Measurements from ENCODE around the gene NIPAL3. TPM values are rescaled to one million over a fixed set of nuclear protein-coding genes. Genes with fewer than 3 reads are reported as not detected.

The NIPAL3 gene
- total and polyA plus RNA-seq, 2 donors (not counting 3 experiments of a cell fraction or from before 2014, with no cell fraction given) = 15.5 to 16.0 TPM

GRCh38 chr1:24500448-24501048, 84.9 kb downstream of the NIPAL3 start:
- no peak overlapping the region for H3K4me3 ChIP-seq (replicated peaks in 1 of 3; ENCODE audit: insufficient read depth in 1 of 3, low read depth in 1 of 3, low read length in 3 of 3)
- dilution Hi-C loops (cut with MboI; ENCODE audit: extremely low pct_ligation_motif_present, low sequenced_read_pairs) (no loop called here), intact Hi-C loops (cut with micrococcal nuclease) (loop anchor here (5.0 kb wide), 1 partner anchor 83 kb away; the partner anchor contains the start of gene NIPAL3)
- POLR2A ChIA-PET = no interaction called here
- CTCF ChIA-PET = no interaction called here
- no peak overlapping the region for H3K27ac ChIP-seq (ENCODE audit: insufficient read depth, low read depth, low read length)
- no peak overlapping the region for H3K4me2 ChIP-seq (ENCODE audit: insufficient read depth, low read length)
- BruUV-seq (replicated peaks) = no TSS peak
- H3K4me1 ChIP-seq (ENCODE audit: control insufficient read depth, extremely low read depth, insufficient read depth, low read length) = peaks cover 5% of the 10 kb centered on the region
- no peaks in the 10 kb centered on the region for H3K9me3 ChIP-seq (replicated peaks; ENCODE audit: control insufficient read depth, insufficient read depth, low read length)
- FAIRE-seq (no peak), DNase-seq (ENCODE audit: low read depth, low spot score) (no peak)
- no peaks in the 10 kb centered on the region for H3K79me2 ChIP-seq (ENCODE audit: control insufficient read depth, insufficient read depth, low read length)
- no peaks in the 10 kb centered on the region for H3K36me3 ChIP-seq (ENCODE audit: control insufficient read depth in 2 of 2, extremely low read depth in 1 of 2, insufficient read depth in 2 of 2, low read length in 2 of 2)
- TF ChIP-seq POLR2A (IDR thresholded peaks at IDR 0.05; ENCODE audit: low read depth, low read length) = no peak
- no peak for TF ChIP-seq POLR2AphosphoS5 (IDR thresholded peaks at IDR 0.05; ENCODE audit: insufficient read depth, low read depth, low read length)
- TF ChIP-seq CTCF (IDR thresholded peaks at IDR 0.05; ENCODE audit: extremely low read depth in 1 of 2, insufficient read depth in 1 of 2, low read depth in 1 of 2, low read length in 2 of 2) = no peak
- TF ChIP-seq JUN (IDR thresholded peaks at IDR 0.05; ENCODE audit: borderline replicate concordance, insufficient read depth, insufficient read length, low read depth) = no peak
- TF ChIP-seq MAX (IDR thresholded peaks at IDR 0.05; ENCODE audit: insufficient read depth, insufficient read length) = no peak
- TF ChIP-seq MYC (IDR thresholded peaks at IDR 0.05; ENCODE audit: low read depth, low read length) = no peak
- TF ChIP-seq EZH2 (IDR thresholded peaks at IDR 0.05; ENCODE audit: borderline replicate concordance, low read depth, low read length, severe bottlenecking) = no peak
- TF ChIP-seq GATA2 (IDR thresholded peaks at IDR 0.05; ENCODE audit: insufficient read depth, insufficient read length, low read depth, low read length) = no peak
- no peaks in the 10 kb centered on the region for H3K9me1 ChIP-seq (replicated peaks; ENCODE audit: control insufficient read depth, extremely low read depth, insufficient read depth, low read length)
- no peak overlapping the region for H3K9ac ChIP-seq (replicated peaks; ENCODE audit: extremely low read depth, insufficient read depth, low read length)
- H2AFZ ChIP-seq (ENCODE audit: low read depth, low read length) = no peak overlapping the region
- H4K20me1 ChIP-seq (replicated peaks; ENCODE audit: control insufficient read depth, extremely low read depth, insufficient read depth, low read length) = no peaks in the 10 kb centered on the region
- H3K27me3 ChIP-seq (ENCODE audit: control insufficient read depth in 2 of 2, insufficient read depth in 2 of 2, low read length in 2 of 2) = peaks cover 11 to 17% of the 10 kb centered on the region in 2 experiments
